GM23338 (cell line): ENCODE data around the gene NUDT12. TPM values are rescaled to one million over a fixed set of nuclear protein-coding genes. Genes with fewer than 3 reads are reported as not detected.

Experiments
- ATAC-seq: fragments of 200-7000 bp; cut with Tn5 transposase; 3 replicates; pipeline ENCODE4 v1.9.1; 2020
- DNase-seq: peaks from one replicate; pipeline ENCODE4 v3.0.0-alpha.2; 2015; ENCODE audit warnings: low spot score
- H2AFZ ChIP-seq: fragments of 200-600 bp; sonication (generic); 2 replicates; pipeline ENCODE4 v1.8.0; 2016; ENCODE audit warnings: antibody characterized with exemption, mild to moderate bottlenecking, moderate library complexity
- H3F3A ChIP-seq: fragments of 200-600 bp; sonication (generic); replicated peaks from 2 replicates; pipeline ENCODE4 v1.8.0; 2017; ENCODE audit warnings: antibody characterized with exemption, mixed run types, low read depth
- H3K27ac ChIP-seq: fragments of 200-600 bp; sonication (generic); 2 replicates; pipeline ENCODE4 v1.6.1; 2016; ENCODE audit warnings: low read depth
- H3K27me3 ChIP-seq: fragments of 200-600 bp; sonication (generic); 2 replicates; pipeline ENCODE4 v1.8.0; 2016; ENCODE audit warnings: mild to moderate bottlenecking, mixed run types, moderate library complexity; ENCODE audit not compliant: insufficient read depth
- H3K36me3 ChIP-seq: fragments of 200-600 bp; sonication (generic); 2 replicates; pipeline ENCODE4 v1.8.0; 2016; ENCODE audit warnings: mild to moderate bottlenecking; ENCODE audit not compliant: insufficient read depth
- H3K4me1 ChIP-seq: fragments of 200-600 bp; sonication (generic); 2 replicates; pipeline ENCODE4 v1.8.0; 2016; ENCODE audit warnings: mild to moderate bottlenecking, moderate library complexity; ENCODE audit not compliant: insufficient read depth
- H3K4me2 ChIP-seq: fragments of 200-600 bp; sonication (generic); 2 replicates; pipeline ENCODE4 v1.7.1; 2017; ENCODE audit warnings: mixed run types
- H3K4me3 ChIP-seq: fragments of 200-600 bp; sonication (generic); 2 replicates; pipeline ENCODE4 v1.6.1; 2016; ENCODE audit warnings: mixed run types
- H3K79me2 ChIP-seq: fragments of 200-600 bp; sonication (generic); replicated peaks from 2 replicates; pipeline ENCODE4 v1.8.0; 2017; ENCODE audit warnings: mild to moderate bottlenecking; ENCODE audit not compliant: insufficient read depth
- H3K9me2 ChIP-seq: fragments of 200-600 bp; sonication (generic); 2 replicates; pipeline ENCODE4 v1.8.0; 2017; ENCODE audit not compliant: insufficient read depth
- H4K20me1 ChIP-seq: fragments of 200-600 bp; sonication (generic); replicated peaks from 2 replicates; pipeline ENCODE4 v1.8.0; 2017; ENCODE audit warnings: mild to moderate bottlenecking; ENCODE audit not compliant: insufficient read depth
- H3K27ac Mint-ChIP-seq: 2 replicates; pipeline ENCODE4 v1.8.0; 2020; ENCODE audit warnings: inconsistent platforms, mild to moderate bottlenecking, moderate library complexity, mixed read lengths
- H3K27me3 Mint-ChIP-seq: 3 replicates; pipeline ENCODE4 v1.8.0; 2022; ENCODE audit warnings: low read depth, mild to moderate bottlenecking, moderate library complexity, mixed read lengths, inconsistent platforms; ENCODE audit not compliant: insufficient read depth, poor library complexity
- H3K36me3 Mint-ChIP-seq: 3 replicates; pipeline ENCODE4 v1.8.0; 2021; ENCODE audit warnings: low read depth, mild to moderate bottlenecking, inconsistent platforms, moderate library complexity, mixed read lengths
- H3K4me1 Mint-ChIP-seq: 3 replicates; pipeline ENCODE4 v1.8.0; 2020; ENCODE audit warnings: mild to moderate bottlenecking, inconsistent platforms, mixed read lengths
- H3K4me3 Mint-ChIP-seq: 3 replicates; pipeline ENCODE4 v1.8.0; 2021; ENCODE audit warnings: moderate library complexity, mild to moderate bottlenecking, inconsistent platforms, mixed read lengths
- H3K9me3 Mint-ChIP-seq: 3 replicates; pipeline ENCODE4 v1.8.0; 2020; ENCODE audit warnings: moderate library complexity, mild to moderate bottlenecking, inconsistent platforms, mixed read lengths
- CREB1 ChIP-seq: fragments of 250-450 bp; sonication (Bioruptor Pico); IDR thresholded peaks from 2 replicates; pipeline ENCODE4 v1.5.0; 2020; ENCODE audit warnings: low read depth, mild to moderate bottlenecking, moderate library complexity
- CTCF ChIP-seq, 2 experiments: fragments of 200-600 bp in 1 of 2; sonication (generic) in 1 of 2; conservative IDR thresholded peaks; 2 replicates each; pipeline versions ENCODE4 v1.5.1 to v1.6.1; 2016 to 2017; ENCODE audit warnings: antibody characterized with exemption in 2 of 2, low read depth in 2 of 2, mild to moderate bottlenecking in 2 of 2, moderate library complexity in 1 of 2
- ETS1 ChIP-seq: IDR thresholded peaks from 2 replicates; pipeline ENCODE4 v1.6.1; 2016; ENCODE audit warnings: antibody characterized with exemption
- EZH2 ChIP-seq: fragments of 200-600 bp; sonication (generic); IDR thresholded peaks from one replicate; pipeline ENCODE4 v1.8.0; 2017; ENCODE audit warnings: antibody characterized with exemption, mild to moderate bottlenecking, low read depth; ENCODE audit not compliant: unreplicated experiment
- EZH2phosphoT487 ChIP-seq: fragments of 200-600 bp; sonication (generic); IDR thresholded peaks from one replicate; pipeline ENCODE4 v1.8.1; 2018; ENCODE audit warnings: antibody characterized with exemption; ENCODE audit not compliant: unreplicated experiment
- JUNB ChIP-seq: IDR thresholded peaks from one replicate; pipeline ENCODE4 v1.6.1; 2016; ENCODE audit warnings: antibody characterized with exemption; ENCODE audit not compliant: unreplicated experiment
- NANOG ChIP-seq: IDR thresholded peaks from 2 replicates; pipeline ENCODE4 v1.6.1; 2016; ENCODE audit warnings: antibody characterized with exemption, borderline replicate concordance
- POLR2AphosphoS5 ChIP-seq: IDR thresholded peaks from 2 replicates; pipeline ENCODE4 v1.6.1; 2016; ENCODE audit warnings: antibody characterized with exemption, low read depth
- STAT1 ChIP-seq: IDR thresholded peaks from one replicate; pipeline ENCODE4 v1.6.1; 2016; ENCODE audit warnings: antibody characterized with exemption; ENCODE audit not compliant: unreplicated experiment
- ZNF331 ChIP-seq: fragments of 250-450 bp; sonication (Bioruptor Pico); IDR thresholded peaks from 2 replicates; pipeline ENCODE4 v1.5.0; 2020; ENCODE audit warnings: low read depth, mild to moderate bottlenecking, moderate library complexity
- ZNF462 ChIP-seq: fragments of 250-450 bp; sonication (Bioruptor Pico); IDR thresholded peaks from 2 replicates; pipeline ENCODE4 v1.5.0; 2020; ENCODE audit warnings: mild to moderate bottlenecking, moderate library complexity
- polyA plus RNA-seq: library from polyadenylated mRNA; unstranded; fragments of >200 nt; fragmentation: Nextera tagmentation; extraction: Ambion mirVana; gene quantifications from 2 replicates; pipeline ENCODE4 v1.2.1, GENCODE V29; 2016
- total RNA-seq: library from RNA; depleted of rRNA; stranded (reverse); fragments of >200 nt; shearing (Covaris generic); gene quantifications from 2 replicates; pipeline ENCODE4 v1.2.3, GENCODE V29; 2014

NUDT12 gene
- total and polyA plus RNA-seq, 2 experiments from 2014 or later, result 11.5 to 12.8 TPM

- Histone ChIP-seq H3F3A (no peaks in the 10 kb centered on the region), H3K4me3 (no peak overlapping the region), H3K27me3 (no peaks in the 10 kb centered on the region), H3K9me2 (peaks cover 4% of the 10 kb centered on the region; the same call in 1 of the 2 replicates), H4K20me1 (no peaks in the 10 kb centered on the region), H3K4me1 (no peaks in the 10 kb centered on the region), H3K4me2 (no peak overlapping the region), H2AFZ (no peak overlapping the region), H3K79me2 (no peaks in the 10 kb centered on the region), H3K27ac (no peak overlapping the region), H3K36me3 (no peaks in the 10 kb centered on the region)
- Mint-ChIP-seq H3K27ac (no peak overlapping the region), H3K9me3 (no peaks in the 10 kb centered on the region), H3K4me3 (no peak overlapping the region), H3K4me1 (no peaks in the 10 kb centered on the region), H3K27me3 (no peaks in the 10 kb centered on the region), H3K36me3 (no peaks in the 10 kb centered on the region)
- DNase-seq (peak; percentile 21), ATAC-seq (no peak)
- TF ChIP-seq CTCF (conservative IDR thresholded peaks at IDR 0.05; ENCODE audit: low read depth in 2 of 2) (peak; percentile 35 to 75), STAT1 (no peak)
These were observed 42.7 kb upstream of the NUDT12 start for GRCh38 chr5:103605277-103605676.

GRCh38 chr5:103602438-103602837, 39.8 kb upstream of the NUDT12 start:
- H3K9me2 ChIP-seq, result peaks cover 4% of the 10 kb centered on the region; the same call in 1 of the 2 replicates
- H2AFZ ChIP-seq, result no peak overlapping the region
- no peak overlapping the region for H3K4me2 ChIP-seq
- H3K79me2 ChIP-seq, result no peaks in the 10 kb centered on the region
- H3K27me3 ChIP-seq, result no peaks in the 10 kb centered on the region
- no peaks in the 10 kb centered on the region for H3K36me3 ChIP-seq
- Mint-ChIP-seq H3K4me3 (no peak overlapping the region), H3K9me3 (no peaks in the 10 kb centered on the region), H3K27ac (no peak overlapping the region), H3K36me3 (no peaks in the 10 kb centered on the region), H3K4me1 (no peaks in the 10 kb centered on the region), H3K27me3 (no peaks in the 10 kb centered on the region)
- DNase-seq, result no peak
- H3K4me3 ChIP-seq, result no peak overlapping the region
- no peaks in the 10 kb centered on the region for H3K4me1 ChIP-seq
- H3K27ac ChIP-seq, result no peak overlapping the region
- ATAC-seq, result no peak
- H3F3A ChIP-seq, result no peaks in the 10 kb centered on the region
- no peaks in the 10 kb centered on the region for H4K20me1 ChIP-seq
- TF ChIP-seq JUNB, result no peak
- no peak for TF ChIP-seq EZH2
- TF ChIP-seq CTCF (conservative IDR thresholded peaks at IDR 0.05; ENCODE audit: low read depth in 2 of 2), result no peak
- TF ChIP-seq EZH2phosphoT487, result no peak
- no peak for TF ChIP-seq STAT1
- no peak for TF ChIP-seq ETS1
- TF ChIP-seq CREB1 (CRISPR knock-in tag), result no peak
- no peak for TF ChIP-seq POLR2AphosphoS5
- no peak for TF ChIP-seq ZNF331 (CRISPR knock-in tag)
- no peak for TF ChIP-seq ZNF462 (CRISPR knock-in tag)
- no peak for TF ChIP-seq NANOG
